ENCODE data around the gene PANK4. TPM values are rescaled to one million over a fixed set of nuclear protein-coding genes. Genes with fewer than 3 reads are reported as not detected.

Gene PANK4
- total RNA-seq, 1 experiment from 2014 or later: 32.2 TPM

- no peak overlapping the region for H2AK5ac ChIP-seq (ENCODE audit: insufficient read length, low read length)
- no peaks in the 10 kb centered on the region for H3K79me2 ChIP-seq (ENCODE audit: insufficient read depth, low read length)
- H3K56ac ChIP-seq (ENCODE audit: insufficient read length, low read depth, low read length): no peak overlapping the region
- no peak overlapping the region for H3K9ac ChIP-seq (ENCODE audit: extremely low read depth, insufficient read length, low read length)
- peaks cover 25 to 60% (median 52%) of the 10 kb centered on the region in 3 experiments for H3K36me3 Mint-ChIP-seq (ENCODE audit: insufficient read depth in 1 of 3, low read depth in 3 of 3)
- no CpG with 5 or more reads among the region's 11 CpGs for WGBS (ENCODE audit: extremely low coverage, insufficient read length, low lambda C conversion rate)
- H3K79me1 ChIP-seq (ENCODE audit: insufficient read depth, low read depth, low read length, poor library complexity, severe bottlenecking): no peaks in the 10 kb centered on the region
- no peaks in the 10 kb centered on the region for H3K23me2 ChIP-seq (ENCODE audit: insufficient read length, low read depth, low read length, poor library complexity, severe bottlenecking)
- no peaks in the 10 kb centered on the region for H3K9me3 ChIP-seq (ENCODE audit: control insufficient read depth, low read depth, low read length)
- no peak overlapping the region for H3K27ac Mint-ChIP-seq
- no peaks in the 10 kb centered on the region for H3K27me3 Mint-ChIP-seq (ENCODE audit: low read depth)
- no peaks in the 10 kb centered on the region for H3K27me3 ChIP-seq (ENCODE audit: insufficient read depth, low read length)
- no peak overlapping the region for H2AFZ ChIP-seq (ENCODE audit: low read length)
- H3T11ph ChIP-seq (ENCODE audit: low read length): no peak overlapping the region
- no peak overlapping the region for H2BK20ac ChIP-seq (ENCODE audit: low read depth, low read length, poor library complexity, severe bottlenecking)
- TF ChIP-seq CTCF (conservative IDR thresholded peaks at IDR 0.05): no peak
- peaks cover 3% of the 10 kb centered on the region for H4K20me1 ChIP-seq (ENCODE audit: control insufficient read depth, insufficient read depth, insufficient read length)
- no peak overlapping the region for H4K5ac ChIP-seq (ENCODE audit: insufficient read length, low read depth, low read length)
- no peak overlapping the region for H4K8ac ChIP-seq (replicated peaks; ENCODE audit: insufficient read length, low read depth, low read length)
- no peaks in the 10 kb centered on the region for H3K4me1 ChIP-seq (ENCODE audit: insufficient read depth, low read length)
- H3K27ac ChIP-seq (ENCODE audit: insufficient read length, low read depth, low read length): no peak overlapping the region
- H3K18ac ChIP-seq (ENCODE audit: insufficient read length, low read depth, low read length): no peak overlapping the region
- no peak overlapping the region for H3K4me3 Mint-ChIP-seq
- H2BK5ac ChIP-seq (ENCODE audit: insufficient read length, low read length): no peak overlapping the region
- no peak overlapping the region for H3K4ac ChIP-seq (ENCODE audit: low read depth, low read length)
- H3K4me2 ChIP-seq (ENCODE audit: insufficient read depth, insufficient read length, low read length): no peak overlapping the region
- no peak for DNase-seq
- no peak overlapping the region for H2BK15ac ChIP-seq (ENCODE audit: low read depth, low read length)
- H2BK12ac ChIP-seq (ENCODE audit: insufficient read length, low read depth, low read length): no peak overlapping the region
- no peak overlapping the region for H2BK120ac ChIP-seq (ENCODE audit: low read depth, low read length, poor library complexity, severe bottlenecking)
- H3K4me1 Mint-ChIP-seq: no peaks in the 10 kb centered on the region
- H4K91ac ChIP-seq (ENCODE audit: insufficient read length, low read depth, low read length): no peak overlapping the region
- no peak overlapping the region for H3K23ac ChIP-seq (ENCODE audit: insufficient read length, low read depth, low read length)
- H3K9me3 Mint-ChIP-seq: no peaks in the 10 kb centered on the region
- H3K14ac ChIP-seq (ENCODE audit: insufficient read depth, low read length): no peak overlapping the region
Measured at GRCh38 chr1:2515763-2516080, 10.7 kb downstream of the PANK4 start.
